Nephron (organoid): ENCODE results near the gene DNAJB1.

Experiments
- H3K27ac Mint-ChIP-seq, 3 experiments: 2 replicates each; pipeline ENCODE4 v1.8.0; 2020; ENCODE audit warnings: mixed read lengths in 3 of 3, mild to moderate bottlenecking in 2 of 3, moderate library complexity in 1 of 3
- H3K27me3 Mint-ChIP-seq: 2 replicates; pipeline ENCODE4 v1.8.0; 2021; ENCODE audit warnings: low read depth, mild to moderate bottlenecking, moderate library complexity, mixed read lengths
- H3K36me3 Mint-ChIP-seq: 2 replicates; pipeline ENCODE4 v1.8.0; 2020; ENCODE audit warnings: low read depth, mixed read lengths
- H3K4me1 Mint-ChIP-seq: 2 replicates; pipeline ENCODE4 v1.8.0; 2020; ENCODE audit warnings: mixed read lengths
- H3K4me3 Mint-ChIP-seq, 3 experiments: 2 replicates each; pipeline ENCODE4 v1.8.0; 2020; ENCODE audit warnings: mild to moderate bottlenecking in 3 of 3, mixed read lengths in 3 of 3, moderate library complexity in 2 of 3
- H3K9me3 Mint-ChIP-seq: 2 replicates; pipeline ENCODE4 v1.8.0; 2020; ENCODE audit warnings: mixed read lengths
- CTCF ChIP-seq, 3 experiments: fragments of 200-600 bp; sonication (generic); IDR thresholded peaks; one replicate each; pipeline ENCODE4 v1.5.0; 2021; ENCODE audit warnings: antibody characterized with exemption in 3 of 3; ENCODE audit not compliant: unreplicated experiment in 3 of 3

The DNAJB1 gene

GRCh38 chr19:14487370-14488125 lies 30.6 kb downstream of the DNAJB1 start:
- peaks cover 46% of the 10 kb centered on the region for H3K36me3 Mint-ChIP-seq
- no peaks in the 10 kb centered on the region for H3K4me1 Mint-ChIP-seq
- no peaks in the 10 kb centered on the region for H3K9me3 Mint-ChIP-seq
- no peak overlapping the region for H3K4me3 Mint-ChIP-seq
- no peaks in the 10 kb centered on the region for H3K27me3 Mint-ChIP-seq
- TF ChIP-seq CTCF (IDR thresholded peaks at IDR 0.05; ENCODE audit: unreplicated experiment in 3 of 3), result no peak
- no peak overlapping the region for H3K27ac Mint-ChIP-seq

- TF ChIP-seq CTCF (IDR thresholded peaks at IDR 0.05; ENCODE audit: unreplicated experiment in 3 of 3), result no peak
- H3K4me1 Mint-ChIP-seq, result peaks cover 6% of the 10 kb centered on the region
- no peaks in the 10 kb centered on the region for H3K27me3 Mint-ChIP-seq
- peak overlapping the region in 1 of 3 experiments; percentile 63 for H3K27ac Mint-ChIP-seq
- H3K4me3 Mint-ChIP-seq, result no peak overlapping the region
- H3K9me3 Mint-ChIP-seq, result no peaks in the 10 kb centered on the region
- peaks cover 30% of the 10 kb centered on the region for H3K36me3 Mint-ChIP-seq
Measured at GRCh38 chr19:14482172-14482941, 35.8 kb downstream of the DNAJB1 start.

- peaks cover 21% of the 10 kb centered on the region for H3K4me1 Mint-ChIP-seq
- no peak overlapping the region for H3K4me3 Mint-ChIP-seq
- H3K27me3 Mint-ChIP-seq, result no peaks in the 10 kb centered on the region
- no peaks in the 10 kb centered on the region for H3K9me3 Mint-ChIP-seq
- H3K27ac Mint-ChIP-seq, result peak overlapping the region in 1 of 3 experiments; percentile 28
- TF ChIP-seq CTCF (IDR thresholded peaks at IDR 0.05; ENCODE audit: unreplicated experiment in 3 of 3), result no peak
- H3K36me3 Mint-ChIP-seq, result peaks cover 19% of the 10 kb centered on the region
Measured at GRCh38 chr19:14480700-14481079, 37.5 kb downstream of the DNAJB1 start.

- peak overlapping the region in 1 of 3 experiments; percentile 28 for H3K27ac Mint-ChIP-seq
- peaks cover 19% of the 10 kb centered on the region for H3K36me3 Mint-ChIP-seq
- peaks cover 21% of the 10 kb centered on the region for H3K4me1 Mint-ChIP-seq
- H3K4me3 Mint-ChIP-seq, result no peak overlapping the region
- TF ChIP-seq CTCF (IDR thresholded peaks at IDR 0.05; ENCODE audit: unreplicated experiment in 3 of 3), result peak; percentile 91 to 95 (median 91)
- H3K9me3 Mint-ChIP-seq, result no peaks in the 10 kb centered on the region
- H3K27me3 Mint-ChIP-seq, result no peaks in the 10 kb centered on the region
Measured at GRCh38 chr19:14479975-14480699, 38.1 kb downstream of the DNAJB1 start.

- no peak overlapping the region for H3K4me3 Mint-ChIP-seq
- no peaks in the 10 kb centered on the region for H3K9me3 Mint-ChIP-seq
- TF ChIP-seq CTCF (IDR thresholded peaks at IDR 0.05; ENCODE audit: unreplicated experiment in 3 of 3), result no peak
- H3K36me3 Mint-ChIP-seq, result peaks cover 19% of the 10 kb centered on the region
- H3K27me3 Mint-ChIP-seq, result no peaks in the 10 kb centered on the region
- peaks cover 26% of the 10 kb centered on the region for H3K4me1 Mint-ChIP-seq
- peak overlapping the region in 1 of 3 experiments; percentile 18 for H3K27ac Mint-ChIP-seq
Measured at GRCh38 chr19:14479309-14479974, 38.8 kb downstream of the DNAJB1 start.
